ENCODE results near the gene ZNF610. TPM values are rescaled to one million over a fixed set of nuclear protein-coding genes. Genes with fewer than 3 reads are reported as not detected.
"Not testable (repeated sequence)": the region's sequence is repeated elsewhere in the genome, so short reads cannot be mapped to it uniquely, and the experiment has no call there.

ZNF610 gene
- 14.9 TPM for polyA plus RNA-seq (ENCODE audit: insufficient read length)
- long read RNA-seq, donor 1, partial matches to known transcripts, result 0 of 4 reads
- long read RNA-seq, donor 1, other reads (novel, unspliced or antisense), result 0 of 4 reads
- long read RNA-seq, donor 2, partial matches to known transcripts, result 0 of 1 reads
- long read RNA-seq, donor 2, other reads (novel, unspliced or antisense), result 0 of 1 reads
- long read RNA-seq, donor 3, partial matches to known transcripts, result 0 of 2 reads
- long read RNA-seq, donor 3, other reads (novel, unspliced or antisense), result 0 of 2 reads
- long read RNA-seq, donor 4, result 0 reads
- long read RNA-seq, donor 5, transcript ZNF610-201 (6 exons, 2,150 nt), result major isoform, 5 of 13 reads
- long read RNA-seq, donor 5, partial matches to known transcripts, result 5 of 13 reads
- long read RNA-seq, donor 5, other reads (novel, unspliced or antisense), result 0 of 13 reads
- long read RNA-seq, donor 6, partial matches to known transcripts, result 0 of 1 reads
- long read RNA-seq, donor 6, other reads (novel, unspliced or antisense), result 0 of 1 reads
- long read RNA-seq, donor 7, partial matches to known transcripts, result 0 of 3 reads
- long read RNA-seq, donor 7, other reads (novel, unspliced or antisense), result 0 of 3 reads
- long read RNA-seq, donor 8, partial matches to known transcripts, result 0 of 2 reads
- long read RNA-seq, donor 8, other reads (novel, unspliced or antisense), result 0 of 2 reads

GRCh38 chr19:52336117-52336790 is at the start of gene ZNF610:
Gene ZNF610 (plus strand): TSS chr19:52336243. CDS start chr19:52349173, 12,930 bp downstream.
- DNase-seq, result peak; percentile 88

GRCh38 chr19:52286256-52286655 is 49.8 kb upstream of the ZNF610 start:
- no peak for DNase-seq

- no peak for DNase-seq
Measured at GRCh38 chr19:52291781-52292180, 44.3 kb upstream of the ZNF610 start.

DNA sequence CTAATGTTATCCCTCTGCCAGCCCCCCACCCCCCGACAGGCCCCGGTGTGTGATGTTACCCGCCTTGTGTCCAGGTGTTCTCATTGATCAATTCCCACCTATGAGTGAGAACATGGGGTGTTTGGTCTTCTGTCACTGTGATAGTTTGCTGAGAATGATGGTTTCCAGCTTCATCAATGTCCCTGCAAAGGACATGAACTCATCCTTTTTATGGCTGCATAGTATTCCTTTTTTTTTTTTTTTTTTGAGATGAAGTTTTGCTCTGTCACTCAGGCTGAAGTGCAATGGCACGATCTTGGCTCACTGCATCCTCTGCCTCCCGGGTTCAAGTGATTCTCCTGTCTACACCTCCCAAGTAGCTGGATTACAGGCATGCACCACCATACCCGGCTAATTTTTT is 43.1 kb upstream of the ZNF610 start:
- DNase-seq, result not testable (repeated sequence)

GRCh38 chr19:52296400-52296772 is 39.7 kb upstream of the ZNF610 start:
- DNase-seq, result no peak

GRCh38 chr19:52296773-52297600 is 39.1 kb upstream of the ZNF610 start, which contains the start of gene ZNF480:
Gene ZNF480 (plus strand): TSS chr19:52297169. CDS start chr19:52300413, 3,244 bp downstream.
- peak; percentile 79 for DNase-seq

- peak; percentile 17 for DNase-seq
Measured at GRCh38 chr19:52297601-52298364, 38.3 kb upstream of the ZNF610 start.

- peak; percentile 7 for DNase-seq
Measured at GRCh38 chr19:52307275-52307674, 28.8 kb upstream of the ZNF610 start.

GRCh38 chr19:52322429-52322828 is 13.6 kb upstream of the ZNF610 start:
- no peak for DNase-seq

DNA sequence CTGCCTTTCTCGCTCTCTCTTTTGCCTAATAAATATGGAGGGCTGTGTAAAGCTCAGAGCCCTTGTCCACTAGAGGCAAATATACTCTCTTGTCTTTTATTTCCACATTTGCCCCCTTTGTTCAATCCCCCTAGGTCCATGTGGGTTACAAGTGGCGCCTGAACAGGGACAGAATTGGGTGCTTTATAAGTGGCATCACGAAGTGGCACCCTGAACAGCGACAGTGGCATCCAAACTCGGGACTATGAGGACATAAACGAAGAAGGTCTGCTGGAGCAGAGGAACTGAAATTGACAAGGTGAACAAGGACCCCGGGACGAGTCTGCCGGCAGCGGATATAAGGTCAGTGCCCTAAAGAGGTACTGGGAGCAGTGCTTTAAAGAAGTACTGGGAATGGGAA is 4.3 kb upstream of the ZNF610 start:
- DNase-seq, result no peak

DNA sequence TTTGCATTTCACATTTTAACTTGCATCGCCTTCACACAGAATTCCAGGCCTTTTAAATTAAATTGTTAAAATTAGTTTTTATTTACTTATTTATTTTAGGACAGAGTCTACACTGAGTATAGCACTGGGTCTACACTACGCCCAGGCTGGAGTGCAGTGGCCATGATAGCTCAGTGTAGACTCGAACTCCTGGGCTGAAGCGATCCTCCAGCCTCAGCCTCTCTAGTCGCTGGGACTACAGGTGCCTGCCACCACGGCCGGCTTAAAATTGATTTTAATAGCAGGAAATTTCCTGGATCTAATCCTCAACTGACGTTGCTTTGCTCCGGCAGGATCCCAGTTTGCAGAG is 301 bp upstream of the ZNF610 start:
- no peak for DNase-seq

DNA sequence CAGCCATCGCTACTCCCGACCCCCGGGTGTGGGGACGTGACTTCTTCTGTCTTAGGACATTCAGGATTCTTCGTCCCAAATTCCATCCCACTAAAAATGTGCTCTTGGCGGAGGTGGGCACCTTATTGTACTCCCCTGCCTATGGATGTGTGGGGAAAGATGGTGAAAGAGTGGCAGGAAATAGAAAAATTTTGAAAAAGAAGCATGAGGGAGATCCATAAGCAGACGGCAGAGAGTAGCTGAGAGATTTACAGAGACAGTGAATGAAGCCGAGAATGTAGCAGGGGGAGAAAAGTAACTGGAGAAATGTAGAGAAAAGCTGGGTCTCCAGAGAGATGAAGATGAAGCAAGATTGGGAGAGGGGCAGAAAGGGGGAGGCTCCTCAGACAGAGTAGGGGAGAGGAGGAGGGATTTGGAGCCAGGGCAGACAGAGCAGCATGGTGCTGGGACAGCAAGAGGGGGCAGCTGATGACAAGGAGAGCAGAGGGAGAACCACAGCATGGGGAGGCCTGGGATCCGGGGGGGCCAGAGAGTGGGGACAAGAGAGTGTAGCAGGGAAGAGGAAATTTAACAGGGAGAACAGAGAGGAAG is 843 bp downstream of the ZNF610 start:
- DNase-seq, result peak; percentile 17

- DNase-seq, result not testable (repeated sequence)
Measured at GRCh38 chr19:52339022-52339421, 3.0 kb downstream of the ZNF610 start.

DNA sequence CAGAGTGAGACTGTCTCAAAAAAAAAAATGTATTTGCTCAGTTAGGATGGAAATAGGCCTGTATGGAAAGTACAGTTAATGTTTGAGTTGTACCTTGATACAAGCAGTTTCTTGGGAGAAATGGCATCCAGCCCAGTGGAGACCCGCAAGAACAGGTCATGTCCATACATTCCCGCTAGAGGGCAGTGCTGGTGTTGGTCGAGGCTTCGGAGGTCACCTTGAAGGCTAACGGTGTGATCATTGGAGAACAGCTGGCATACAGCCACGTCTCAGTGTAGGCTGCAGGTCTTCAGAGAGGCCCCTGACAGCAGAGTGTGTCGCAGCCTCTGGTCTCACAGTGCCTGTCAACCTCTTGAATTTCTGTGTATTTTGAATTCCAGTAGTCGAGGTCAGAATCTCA is 7.5 kb downstream of the ZNF610 start:
- peak; percentile 84 for DNase-seq

DNA sequence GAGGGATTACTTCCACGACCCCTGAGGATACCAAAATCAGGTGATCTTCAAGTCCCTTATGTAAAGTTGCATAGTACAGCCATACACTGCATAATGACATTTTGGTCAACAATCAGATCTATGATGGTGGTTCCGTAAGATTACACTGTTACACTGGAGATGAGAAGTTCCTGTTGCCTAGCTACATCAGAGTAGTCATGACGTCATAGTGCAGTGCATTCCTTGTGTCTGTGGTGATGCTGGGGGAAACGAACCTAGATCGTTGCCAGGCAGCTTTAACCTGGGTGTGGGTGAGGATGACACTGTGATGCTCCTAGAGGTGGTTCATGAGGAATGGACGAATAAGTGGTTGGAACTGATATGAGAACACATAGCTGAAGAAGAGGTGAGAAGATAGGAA is 9.1 kb downstream of the ZNF610 start:
- DNase-seq, result no peak

DNA sequence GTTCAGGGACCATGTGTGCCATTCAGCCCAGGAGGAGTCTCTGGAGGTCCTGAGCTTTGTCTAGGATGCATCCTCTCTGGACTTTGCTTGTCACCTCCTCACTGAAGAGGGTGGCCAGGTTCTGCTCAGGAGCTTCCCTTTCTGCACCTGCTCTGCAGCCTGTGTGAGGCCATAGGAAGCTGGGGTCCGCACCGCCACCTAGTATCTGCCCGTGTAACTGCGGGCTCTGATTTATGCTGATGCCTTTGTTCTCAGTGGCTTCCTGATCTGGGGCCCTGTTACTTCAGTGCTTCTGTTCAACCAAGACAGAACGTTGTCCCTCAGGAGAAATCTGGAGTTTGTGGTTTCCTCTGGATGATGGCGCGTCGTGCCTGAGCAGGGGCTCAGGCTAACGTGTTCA is 15.5 kb downstream of the ZNF610 start:
- DNase-seq, result no peak

DNA sequence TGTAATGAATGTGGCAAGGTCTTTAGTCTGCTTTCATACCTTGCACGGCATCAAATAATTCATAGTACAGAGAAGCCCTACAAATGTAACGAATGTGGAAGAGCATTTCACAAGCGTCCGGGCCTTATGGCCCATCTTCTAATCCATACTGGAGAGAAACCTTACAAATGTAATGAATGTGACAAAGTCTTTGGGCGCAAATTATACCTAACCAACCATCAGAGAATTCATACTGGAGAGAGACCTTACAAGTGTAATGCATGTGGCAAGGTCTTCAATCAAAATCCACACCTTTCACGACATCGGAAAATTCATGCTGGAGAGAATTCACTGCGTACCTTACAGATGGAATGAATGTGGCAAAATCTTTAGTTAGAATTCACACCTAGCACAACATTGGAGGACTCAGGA is 30.4 kb downstream of the ZNF610 start:
- no peak for DNase-seq

GRCh38 chr19:52369559-52370340 is 33.7 kb downstream of the ZNF610 start, which contains the start of gene ZNF880:
Gene ZNF880 (plus strand): TSS chr19:52369923. CDS start chr19:52369966, 43 bp downstream.
- DNase-seq, result peak; percentile 96

GRCh38 chr19:52370341-52370710 is 34.3 kb downstream of the ZNF610 start:
- DNase-seq, result no peak

GRCh38 chr19:52391135-52391534 is 55.1 kb downstream of the ZNF610 start:
- DNase-seq, result no peak

All from left kidney (tissue), 8 donors.